Smooth muscle cell (in vitro differentiated cells): ENCODE results near the gene MNX1. TPM values are rescaled to one million over a fixed set of nuclear protein-coding genes. Genes with fewer than 3 reads are reported as not detected.
A peak's percentile ranks its signal among the peaks of the same experiment; 100 is the strongest.

Source experiments
- DNase-seq: peaks from one replicate; lab custom pipeline; 2025; ENCODE audit not compliant: unreplicated experiment; lab: John Stamatoyannopoulos, UW
- H2AFZ ChIP-seq: fragments of 200-600 bp; sonication (generic); 2 replicates; pipeline ENCODE4 v1.6.0; 2016; ENCODE audit warnings: antibody characterized with exemption, low read depth, mild to moderate bottlenecking
- H3F3A ChIP-seq: fragments of 200-600 bp; sonication (generic); 2 replicates; pipeline ENCODE4 v1.6.0; 2017; ENCODE audit warnings: antibody characterized with exemption, low read depth
- H3K27ac ChIP-seq: fragments of 200-600 bp; sonication (generic); 2 replicates; pipeline ENCODE4 v1.5.1; 2016; ENCODE audit warnings: low read depth, mild to moderate bottlenecking
- H3K27me3 ChIP-seq: fragments of 200-600 bp; sonication (generic); 2 replicates; pipeline ENCODE4 v1.6.1; 2016; ENCODE audit warnings: low read depth, mild to moderate bottlenecking
- H3K36me3 ChIP-seq: fragments of 200-600 bp; sonication (generic); 2 replicates; pipeline ENCODE4 v1.5.1; 2016; ENCODE audit warnings: low read depth
- H3K4me1 ChIP-seq: fragments of 200-600 bp; sonication (generic); 2 replicates; pipeline ENCODE4 v1.5.1; 2016; ENCODE audit warnings: low read depth
- H3K4me2 ChIP-seq: fragments of 200-600 bp; sonication (generic); 2 replicates; pipeline ENCODE4 v1.6.0; 2016; ENCODE audit warnings: mild to moderate bottlenecking
- H3K4me3 ChIP-seq: fragments of 200-600 bp; sonication (generic); 2 replicates; pipeline ENCODE4 v1.5.1; 2016; ENCODE audit warnings: mild to moderate bottlenecking
- H3K79me2 ChIP-seq: fragments of 200-600 bp; sonication (generic); 2 replicates; pipeline ENCODE4 v1.6.0; 2016; ENCODE audit warnings: low read depth, mild to moderate bottlenecking
- H3K9ac ChIP-seq: fragments of 200-600 bp; sonication (generic); 2 replicates; pipeline ENCODE4 v1.6.0; 2016; ENCODE audit warnings: low read depth
- H3K9me3 ChIP-seq: fragments of 200-600 bp; sonication (generic); replicated peaks from 2 replicates; pipeline ENCODE4 v1.5.1; 2016; ENCODE audit warnings: low read depth
- H4K20me1 ChIP-seq: fragments of 200-600 bp; sonication (generic); 2 replicates; pipeline ENCODE4 v1.6.0; 2016; ENCODE audit warnings: low read depth
- WGBS: methylation state at CpG from one replicate; pipeline ENCODE4 v1.1.7; 2016; ENCODE audit warnings: low lambda C conversion rate; 5-methylcytosine and 5-hydroxymethylcytosine counted together
- polyA plus RNA-seq: library from polyadenylated mRNA; unstranded; fragments of >200 nt; fragmentation: Nextera tagmentation; extraction: Ambion mirVana; gene quantifications from 2 replicates; pipeline ENCODE4 v1.2.1, GENCODE V29; 2016
- total RNA-seq: library from RNA; depleted of rRNA; stranded (reverse); fragments of >200 nt; gene quantifications from 2 replicates; pipeline ENCODE4 v1.2.3, GENCODE V29; 2014
- TF ChIP-seq, protein P1 (sequence below): fragments of 200-600 bp; sonication (generic); IDR thresholded peaks from 2 replicates; pipeline ENCODE4 v1.5.1; 2017; ENCODE audit warnings: borderline replicate concordance, mild to moderate bottlenecking, antibody characterized with exemption; ENCODE audit not compliant: insufficient read depth, poor library complexity, severe bottlenecking

MNX1 gene
- total and polyA plus RNA-seq, 2 experiments from 2014 or later, result not detected

GRCh38 chr7:157019718-157020451 is 9.4 kb upstream of the MNX1 start:
- no peaks in the 10 kb centered on the region for H3K9me3 ChIP-seq
- DNase-seq, result no peak
- no peaks in the 10 kb centered on the region for H3K79me2 ChIP-seq
- H3K27ac ChIP-seq, result no peak overlapping the region
- H3K36me3 ChIP-seq, result no peaks in the 10 kb centered on the region
- H3K4me2 ChIP-seq, result no peak overlapping the region
- no peak overlapping the region for H3K9ac ChIP-seq
- TF ChIP-seq, protein P1, sequence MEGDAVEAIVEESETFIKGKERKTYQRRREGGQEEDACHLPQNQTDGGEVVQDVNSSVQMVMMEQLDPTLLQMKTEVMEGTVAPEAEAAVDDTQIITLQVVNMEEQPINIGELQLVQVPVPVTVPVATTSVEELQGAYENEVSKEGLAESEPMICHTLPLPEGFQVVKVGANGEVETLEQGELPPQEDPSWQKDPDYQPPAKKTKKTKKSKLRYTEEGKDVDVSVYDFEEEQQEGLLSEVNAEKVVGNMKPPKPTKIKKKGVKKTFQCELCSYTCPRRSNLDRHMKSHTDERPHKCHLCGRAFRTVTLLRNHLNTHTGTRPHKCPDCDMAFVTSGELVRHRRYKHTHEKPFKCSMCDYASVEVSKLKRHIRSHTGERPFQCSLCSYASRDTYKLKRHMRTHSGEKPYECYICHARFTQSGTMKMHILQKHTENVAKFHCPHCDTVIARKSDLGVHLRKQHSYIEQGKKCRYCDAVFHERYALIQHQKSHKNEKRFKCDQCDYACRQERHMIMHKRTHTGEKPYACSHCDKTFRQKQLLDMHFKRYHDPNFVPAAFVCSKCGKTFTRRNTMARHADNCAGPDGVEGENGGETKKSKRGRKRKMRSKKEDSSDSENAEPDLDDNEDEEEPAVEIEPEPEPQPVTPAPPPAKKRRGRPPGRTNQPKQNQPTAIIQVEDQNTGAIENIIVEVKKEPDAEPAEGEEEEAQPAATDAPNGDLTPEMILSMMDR, result no peak
- WGBS, result 13% methylated on average over 25 of the region's 25 CpGs
- H2AFZ ChIP-seq, result no peak overlapping the region
- H3K27me3 ChIP-seq, result peaks cover 100% of the 10 kb centered on the region
- H3K4me1 ChIP-seq, result peaks cover 12% of the 10 kb centered on the region
- no peaks in the 10 kb centered on the region for H4K20me1 ChIP-seq
- H3F3A ChIP-seq, result no peaks in the 10 kb centered on the region
- no peak overlapping the region for H3K4me3 ChIP-seq

DNA sequence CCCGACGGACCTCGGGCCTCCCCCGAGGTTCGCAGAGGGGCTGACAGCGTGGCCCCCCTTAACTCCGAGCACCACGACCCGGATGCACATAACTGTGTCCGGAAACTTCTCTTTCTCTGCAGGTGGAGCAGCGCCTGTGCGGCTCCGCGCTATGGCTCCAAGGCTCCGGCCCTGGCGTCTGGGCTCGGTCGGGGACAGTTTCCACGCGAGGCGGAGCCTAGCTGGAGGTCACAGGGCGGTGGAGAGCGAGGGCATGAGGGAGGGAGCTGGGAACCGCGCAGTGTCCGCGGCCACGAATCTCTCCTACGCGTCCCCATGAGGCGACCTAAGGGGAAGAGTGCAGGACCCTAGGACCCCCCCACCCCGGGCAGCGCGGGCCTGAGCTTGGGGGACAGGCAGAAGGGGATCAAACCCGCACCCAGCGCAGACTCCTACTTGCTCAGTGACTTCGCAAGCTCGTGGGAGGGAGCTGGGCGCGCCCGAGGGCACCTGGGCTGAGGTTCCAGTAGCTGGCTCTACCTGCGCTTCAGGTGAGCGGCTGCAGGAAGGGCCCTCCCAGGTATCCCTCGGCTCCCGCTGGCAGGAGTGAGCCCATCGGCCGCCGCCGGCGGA is 8.6 kb upstream of the MNX1 start:
- Histone ChIP-seq H3F3A (no peaks in the 10 kb centered on the region), H3K27me3 (peaks cover 100% of the 10 kb centered on the region), H3K27ac (no peak overlapping the region), H3K4me1 (peaks cover 12% of the 10 kb centered on the region), H2AFZ (no peak overlapping the region), H3K4me2 (peak overlapping the region; percentile 67), H3K36me3 (no peaks in the 10 kb centered on the region), H4K20me1 (no peaks in the 10 kb centered on the region), H3K79me2 (no peaks in the 10 kb centered on the region), H3K4me3 (no peak overlapping the region), H3K9ac (no peak overlapping the region), H3K9me3 (no peaks in the 10 kb centered on the region)
- 4% methylated on average over 50 of the region's 50 CpGs for WGBS
- DNase-seq, result no peak
- TF ChIP-seq, protein P1, result no peak

GRCh38 chr7:157018328-157018996 is 8.0 kb upstream of the MNX1 start:
- H3K9me3 ChIP-seq, result no peaks in the 10 kb centered on the region
- H3K4me2 ChIP-seq, result peak overlapping the region; percentile 67
- peaks cover 100% of the 10 kb centered on the region for H3K27me3 ChIP-seq
- H3K9ac ChIP-seq, result no peak overlapping the region
- no peaks in the 10 kb centered on the region for H3F3A ChIP-seq
- no peak overlapping the region for H3K27ac ChIP-seq
- no peak overlapping the region for H2AFZ ChIP-seq
- H4K20me1 ChIP-seq, result no peaks in the 10 kb centered on the region
- no peaks in the 10 kb centered on the region for H3K36me3 ChIP-seq
- peaks cover 12% of the 10 kb centered on the region for H3K4me1 ChIP-seq
- 6% methylated on average over 48 of the region's 49 CpGs for WGBS
- no peak for DNase-seq
- H3K79me2 ChIP-seq, result no peaks in the 10 kb centered on the region
- TF ChIP-seq, protein P1, result no peak
- no peak overlapping the region for H3K4me3 ChIP-seq
